Esophagus muscularis mucosa (tissue), 3 donors: ENCODE data around the gene DDI2.

Experiments
- CTCF ChIP-seq, 3 experiments: fragments of 200-600 bp in 2 of 3; fragments of 450-650 bp in 1 of 3; sonication (generic) in 2 of 3; IDR thresholded peaks; one replicate each; pipeline ENCODE4 v1.5.1; 2017 to 2019; ENCODE audit warnings: antibody characterized with exemption in 3 of 3, mild to moderate bottlenecking in 2 of 3, moderate library complexity in 1 of 3
- POLR2A ChIP-seq: fragments of 450-650 bp; IDR thresholded peaks from one replicate; pipeline ENCODE4 v1.6.1; 2017; ENCODE audit warnings: antibody characterized with exemption, moderate library complexity, mild to moderate bottlenecking, low read depth
- POLR2AphosphoS5 ChIP-seq, 2 donors: sonication (generic); formaldehyde crosslinking; IDR thresholded peaks; one replicate each; pipeline ENCODE4 v1.6.1; 2017; ENCODE audit warnings: antibody characterized with exemption in 2 of 2

- TF ChIP-seq POLR2AphosphoS5 (IDR thresholded peaks at IDR 0.05) (no peak), CTCF (IDR thresholded peaks at IDR 0.05) (no peak), POLR2A (no peak)
Measured at GRCh38 chr1:15579683-15580047, 37.6 kb upstream of the DDI2 start.
